ENCODE data around the gene CD247.

The CD247 gene

DNA sequence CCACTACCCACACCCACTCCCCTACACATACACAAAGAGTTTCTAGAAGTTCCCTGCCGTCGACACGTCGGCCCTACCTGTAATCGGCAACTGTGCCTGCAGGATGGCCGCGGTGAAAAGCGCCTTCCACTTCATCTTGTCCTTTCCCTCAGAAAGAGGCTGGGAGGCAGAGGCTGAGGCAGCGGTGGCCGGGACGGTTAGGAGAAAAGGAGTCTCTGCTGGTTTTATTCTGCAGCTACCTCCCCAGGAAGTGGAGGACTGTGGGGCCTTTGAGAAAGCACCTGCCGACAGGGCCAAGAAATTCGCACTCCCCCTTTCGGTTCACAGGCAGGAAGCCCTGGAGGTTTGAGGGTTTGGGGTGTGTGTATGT lies at the start of gene CD247:
CD247 (minus strand) TSS at position 199 of the 370 bp plus-strand sequence; CDS start at position 135, 64 bp downstream.
- POLR2A ChIA-PET = no interaction called here
- CTCF ChIA-PET = interaction anchor here (0.9 to 1.6 kb wide), 3 partner anchors 11 to 459 kb away, joined by 3 to 4 read pairs (median 3); no protein-coding TSS in a partner anchor
- TF ChIP-seq, protein P1, sequence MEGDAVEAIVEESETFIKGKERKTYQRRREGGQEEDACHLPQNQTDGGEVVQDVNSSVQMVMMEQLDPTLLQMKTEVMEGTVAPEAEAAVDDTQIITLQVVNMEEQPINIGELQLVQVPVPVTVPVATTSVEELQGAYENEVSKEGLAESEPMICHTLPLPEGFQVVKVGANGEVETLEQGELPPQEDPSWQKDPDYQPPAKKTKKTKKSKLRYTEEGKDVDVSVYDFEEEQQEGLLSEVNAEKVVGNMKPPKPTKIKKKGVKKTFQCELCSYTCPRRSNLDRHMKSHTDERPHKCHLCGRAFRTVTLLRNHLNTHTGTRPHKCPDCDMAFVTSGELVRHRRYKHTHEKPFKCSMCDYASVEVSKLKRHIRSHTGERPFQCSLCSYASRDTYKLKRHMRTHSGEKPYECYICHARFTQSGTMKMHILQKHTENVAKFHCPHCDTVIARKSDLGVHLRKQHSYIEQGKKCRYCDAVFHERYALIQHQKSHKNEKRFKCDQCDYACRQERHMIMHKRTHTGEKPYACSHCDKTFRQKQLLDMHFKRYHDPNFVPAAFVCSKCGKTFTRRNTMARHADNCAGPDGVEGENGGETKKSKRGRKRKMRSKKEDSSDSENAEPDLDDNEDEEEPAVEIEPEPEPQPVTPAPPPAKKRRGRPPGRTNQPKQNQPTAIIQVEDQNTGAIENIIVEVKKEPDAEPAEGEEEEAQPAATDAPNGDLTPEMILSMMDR (IDR thresholded peaks at IDR 0.05; ENCODE audit: insufficient read depth, low read length, missing control alignments) = no peak
- no peak within 1 kb of the TSS for H3K4me3 ChIP-seq (ENCODE audit: low read depth, low read length)
- DNase-seq (ENCODE audit: low read depth, low spot score) = no peak

DNA sequence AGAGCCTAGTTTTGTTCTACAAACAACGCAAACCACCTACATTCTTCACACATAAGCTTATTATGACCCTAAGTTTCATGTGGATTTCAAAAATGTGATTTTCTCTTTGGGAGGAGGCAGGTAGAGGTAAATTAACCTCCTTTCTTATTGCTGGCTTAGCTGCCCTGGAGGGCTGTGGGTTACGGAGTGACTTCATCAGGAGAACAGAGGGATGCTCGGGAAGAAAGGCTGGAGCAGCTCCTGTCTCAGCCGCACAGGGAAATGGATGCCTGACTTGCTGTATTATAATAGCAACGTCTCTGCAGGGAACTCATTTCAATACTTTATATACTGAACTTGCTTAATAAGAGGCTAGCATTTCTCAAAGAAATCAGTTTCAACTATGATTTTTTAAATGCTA lies 49.3 kb upstream of the CD247 start:
- TF ChIP-seq, protein P1 (IDR thresholded peaks at IDR 0.05; ENCODE audit: insufficient read depth, low read length, missing control alignments) = no peak
- ChIA-PET CTCF (interaction anchor here (13.0 kb wide), 1 partner anchor 11 kb away, joined by 103 read pairs; the partner anchor contains the start of gene CREG1), POLR2A (no interaction called here)
- DNase-seq (ENCODE audit: low read depth, low spot score) = no peak
- no peak overlapping the region for H3K4me3 ChIP-seq (ENCODE audit: low read depth, low read length)

- no peak for DNase-seq (ENCODE audit: low read depth, low spot score)
- POLR2A ChIA-PET = no interaction called here
- CTCF ChIA-PET = interaction anchor here (0.6 to 13.0 kb wide), 2 partner anchors 10 to 681 kb away, joined by 3 to 103 read pairs; partner anchors contain the start of gene CREG1
These were observed 48.4 kb upstream of the CD247 start for GRCh38 chr1:167566766-167567165.

GRCh38 chr1:167565922-167566321 lies 47.6 kb upstream of the CD247 start:
- H3K4me3 ChIP-seq (ENCODE audit: low read depth, low read length) = no peak overlapping the region
- TF ChIP-seq, protein P1 (IDR thresholded peaks at IDR 0.05; ENCODE audit: insufficient read depth, low read length, missing control alignments) = no peak
- ChIA-PET CTCF (interaction anchor here (1.6 to 13.0 kb wide), 3 partner anchors 10 to 33 kb away, joined by 4 to 103 read pairs (median 15); partner anchors contain the start of gene CREG1), POLR2A (no interaction called here)
- DNase-seq (ENCODE audit: low read depth, low spot score) = no peak

More at GRCh38 chr1:167566766-167567165, 48.4 kb upstream of the CD247 start:
- no peak overlapping the region for H3K4me3 ChIP-seq (ENCODE audit: low read depth, low read length)
- TF ChIP-seq, protein P1 (IDR thresholded peaks at IDR 0.05; ENCODE audit: insufficient read depth, low read length, missing control alignments) = no peak

DNA sequence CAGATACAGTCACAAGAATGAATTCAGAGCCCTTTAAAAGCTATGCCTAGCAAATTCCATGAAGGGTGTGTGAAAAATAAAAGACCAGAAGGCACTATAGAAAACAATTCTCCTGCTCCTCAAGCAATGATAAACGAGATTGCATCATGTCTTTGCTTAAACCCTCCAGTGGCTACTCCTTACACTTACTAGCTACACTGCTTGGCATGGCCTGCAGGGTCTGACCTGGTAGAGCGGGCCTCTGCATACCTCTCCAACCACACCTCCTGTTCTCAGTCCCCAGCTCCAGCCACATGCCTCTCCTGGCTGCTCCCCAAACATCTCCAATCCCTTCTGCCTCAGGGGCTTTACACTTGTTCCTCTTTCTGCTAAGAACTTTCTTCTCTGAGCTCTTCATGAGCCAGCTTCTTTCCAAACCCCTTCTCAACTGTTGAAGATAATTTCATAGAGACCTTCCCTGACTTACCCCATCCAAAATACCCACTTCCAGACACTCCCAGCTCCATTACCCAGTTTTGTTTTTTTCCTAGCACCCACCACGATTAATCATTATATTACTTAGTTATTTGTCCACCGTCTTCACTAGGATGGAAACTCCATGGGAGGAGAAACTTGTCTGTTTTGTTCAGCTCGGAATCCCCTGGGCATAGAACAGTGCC lies 46.4 kb upstream of the CD247 start:
- no peak for DNase-seq (ENCODE audit: low read depth, low spot score)
- TF ChIP-seq, protein P1 (IDR thresholded peaks at IDR 0.05; ENCODE audit: insufficient read depth, low read length, missing control alignments) = no peak
- H3K4me3 ChIP-seq (ENCODE audit: low read depth, low read length) = no peak overlapping the region
- ChIA-PET CTCF (interaction anchor here (1.1 to 13.0 kb wide), 10 partner anchors 8 to 344 kb away, joined by 3 to 103 read pairs (median 4); partner anchors contain the start of gene CREG1), POLR2A (no interaction called here)

DNA sequence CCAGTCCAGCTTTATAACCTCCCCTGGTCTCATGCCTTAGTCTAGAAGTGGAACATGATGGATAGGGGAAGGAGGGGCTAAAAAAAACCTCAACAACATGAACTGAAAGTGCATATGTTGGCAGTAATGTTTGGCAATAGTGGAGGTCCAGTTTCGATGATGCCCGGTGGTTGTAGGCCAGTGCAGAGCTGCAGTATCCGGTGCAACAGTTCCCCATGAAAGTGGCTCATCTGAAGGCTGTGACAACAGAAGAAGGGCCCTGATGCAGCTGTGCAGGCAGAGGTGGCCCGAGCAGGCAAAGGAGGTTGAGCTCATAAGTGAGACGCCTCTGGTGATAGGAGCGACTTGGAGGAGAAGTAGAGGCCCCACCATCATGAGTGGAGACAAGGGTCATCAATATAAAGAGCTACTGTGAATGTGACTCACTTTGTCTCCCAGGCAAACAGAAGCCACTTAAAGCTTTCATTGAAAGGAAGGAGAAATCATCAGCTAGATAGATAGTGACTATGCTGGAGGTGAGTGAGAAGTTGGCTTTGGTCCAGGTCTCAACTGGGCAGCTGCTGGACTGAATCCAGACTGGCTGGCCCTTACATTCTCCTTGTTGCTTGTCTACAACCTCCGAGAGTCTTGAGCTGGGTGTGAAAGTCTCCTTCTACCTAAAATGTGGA lies 45.4 kb upstream of the CD247 start:
- H3K4me3 ChIP-seq (ENCODE audit: low read depth, low read length) = no peak overlapping the region
- ChIA-PET POLR2A (no interaction called here), CTCF (interaction anchor here (1.1 to 13.0 kb wide), 10 partner anchors 7 to 343 kb away, joined by 3 to 103 read pairs (median 4); partner anchors contain the start of gene CREG1)
- DNase-seq (ENCODE audit: low read depth, low spot score) = no peak
- TF ChIP-seq, protein P1 (IDR thresholded peaks at IDR 0.05; ENCODE audit: insufficient read depth, low read length, missing control alignments) = no peak
